ENCODE measurements around the gene MORN2. TPM values are rescaled to one million over a fixed set of nuclear protein-coding genes. Genes with fewer than 3 reads are reported as not detected.

Gene MORN2
- total RNA-seq, 1 donor from 2014 or later = 18.8 TPM

- Mint-ChIP-seq H3K9me3 (no peaks in the 10 kb centered on the region), H3K27me3 (ENCODE audit: low read depth) (no peaks in the 10 kb centered on the region)
Measured at GRCh38 chr2:38905251-38905650, 29.5 kb downstream of the MORN2 start.

GRCh38 chr2:38907242-38907641 lies 31.5 kb downstream of the MORN2 start:
- no peak for DNase-seq (ENCODE audit: low read depth, low spot score)
- no peaks in the 10 kb centered on the region for H3K36me3 Mint-ChIP-seq (ENCODE audit: low read depth)
- no peaks in the 10 kb centered on the region for H3K4me1 Mint-ChIP-seq
- H3K27me3 Mint-ChIP-seq (ENCODE audit: low read depth) = no peaks in the 10 kb centered on the region
- no peak for TF ChIP-seq CTCF (conservative IDR thresholded peaks at IDR 0.05)
- H3K4me3 Mint-ChIP-seq = no peak overlapping the region
- no peak overlapping the region for H3K27ac Mint-ChIP-seq (ENCODE audit: unreplicated experiment)
- no peaks in the 10 kb centered on the region for H3K9me3 Mint-ChIP-seq

More at GRCh38 chr2:38905251-38905650, 29.5 kb downstream of the MORN2 start:
- H3K4me3 Mint-ChIP-seq = no peak overlapping the region
- no peak for TF ChIP-seq CTCF (conservative IDR thresholded peaks at IDR 0.05)
- H3K27ac Mint-ChIP-seq (ENCODE audit: unreplicated experiment) = no peak overlapping the region
- H3K4me1 Mint-ChIP-seq = no peaks in the 10 kb centered on the region
- DNase-seq (ENCODE audit: low read depth, low spot score) = no peak
- H3K36me3 Mint-ChIP-seq (ENCODE audit: low read depth) = no peaks in the 10 kb centered on the region

GRCh38 chr2:38907743-38908562 lies 32.2 kb downstream of the MORN2 start:
- H3K4me1 Mint-ChIP-seq = no peaks in the 10 kb centered on the region
- no peaks in the 10 kb centered on the region for H3K27me3 Mint-ChIP-seq (ENCODE audit: low read depth)
- no peak overlapping the region for H3K27ac Mint-ChIP-seq (ENCODE audit: unreplicated experiment)
- H3K4me3 Mint-ChIP-seq = no peak overlapping the region
- TF ChIP-seq CTCF (conservative IDR thresholded peaks at IDR 0.05) = no peak
- no peaks in the 10 kb centered on the region for H3K9me3 Mint-ChIP-seq
- no peaks in the 10 kb centered on the region for H3K36me3 Mint-ChIP-seq (ENCODE audit: low read depth)
- no peak for DNase-seq (ENCODE audit: low read depth, low spot score)

- Mint-ChIP-seq H3K9me3 (no peaks in the 10 kb centered on the region), H3K27ac (ENCODE audit: unreplicated experiment) (no peak overlapping the region), H3K4me1 (no peaks in the 10 kb centered on the region), H3K4me3 (no peak overlapping the region), H3K27me3 (ENCODE audit: low read depth) (no peaks in the 10 kb centered on the region), H3K36me3 (ENCODE audit: low read depth) (no peaks in the 10 kb centered on the region)
- DNase-seq (ENCODE audit: low read depth, low spot score) = no peak
- no peak for TF ChIP-seq CTCF (conservative IDR thresholded peaks at IDR 0.05)
Measured at GRCh38 chr2:38909872-38910271, 34.1 kb downstream of the MORN2 start.

- no peak for TF ChIP-seq CTCF (conservative IDR thresholded peaks at IDR 0.05)
- Mint-ChIP-seq H3K9me3 (no peaks in the 10 kb centered on the region), H3K4me3 (no peak overlapping the region), H3K27me3 (ENCODE audit: low read depth) (no peaks in the 10 kb centered on the region), H3K27ac (ENCODE audit: unreplicated experiment) (no peak overlapping the region), H3K36me3 (ENCODE audit: low read depth) (no peaks in the 10 kb centered on the region), H3K4me1 (no peaks in the 10 kb centered on the region)
- DNase-seq (ENCODE audit: low read depth, low spot score) = no peak
Measured at GRCh38 chr2:38911191-38911590, 35.4 kb downstream of the MORN2 start.
